Raji (cell line): Measurements from ENCODE around the gene DEF6.

Experiments
- POLR2A ChIP-seq: IDR thresholded peaks from 2 replicates; pipeline ENCODE4 v1.6.1; 2011; ENCODE audit warnings: low read depth, low read length, control low read depth; ENCODE audit not compliant: insufficient read depth

Gene DEF6

DNA sequence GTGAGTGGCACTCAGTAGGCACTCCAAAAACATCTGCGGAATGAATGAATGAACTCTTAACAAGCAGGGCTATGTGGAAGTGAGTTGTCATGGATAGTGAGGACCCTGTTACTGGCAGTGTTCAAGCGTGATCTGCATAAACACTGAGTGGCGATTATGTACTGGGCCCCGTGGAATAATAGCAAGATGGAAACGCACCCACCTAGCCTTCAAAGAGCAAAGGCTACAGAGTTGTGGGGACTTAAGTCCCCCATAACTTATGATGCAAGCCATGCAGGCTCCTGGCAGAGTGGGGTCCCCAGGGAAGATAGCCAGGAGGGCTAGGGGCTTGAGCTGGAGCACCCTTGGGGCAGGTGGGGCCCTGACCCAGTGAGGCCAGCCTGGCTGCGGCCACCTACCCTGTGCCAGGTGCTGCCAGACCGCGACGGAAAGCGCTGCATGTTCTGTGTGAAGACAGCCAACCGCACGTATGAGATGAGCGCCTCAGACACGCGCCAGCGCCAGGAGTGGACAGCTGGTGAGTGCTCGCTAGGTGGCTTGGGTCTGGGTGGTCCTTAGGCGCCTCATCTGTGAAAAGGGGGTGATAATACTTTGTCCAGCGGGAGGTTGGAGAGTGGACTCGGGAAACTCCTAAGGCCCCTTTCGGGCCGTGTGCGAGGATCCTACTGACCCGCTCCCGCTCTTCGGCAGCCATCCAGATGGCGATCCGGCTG lies 20.0 kb downstream of the DEF6 start:
- TF ChIP-seq POLR2A, result no peak

DNA sequence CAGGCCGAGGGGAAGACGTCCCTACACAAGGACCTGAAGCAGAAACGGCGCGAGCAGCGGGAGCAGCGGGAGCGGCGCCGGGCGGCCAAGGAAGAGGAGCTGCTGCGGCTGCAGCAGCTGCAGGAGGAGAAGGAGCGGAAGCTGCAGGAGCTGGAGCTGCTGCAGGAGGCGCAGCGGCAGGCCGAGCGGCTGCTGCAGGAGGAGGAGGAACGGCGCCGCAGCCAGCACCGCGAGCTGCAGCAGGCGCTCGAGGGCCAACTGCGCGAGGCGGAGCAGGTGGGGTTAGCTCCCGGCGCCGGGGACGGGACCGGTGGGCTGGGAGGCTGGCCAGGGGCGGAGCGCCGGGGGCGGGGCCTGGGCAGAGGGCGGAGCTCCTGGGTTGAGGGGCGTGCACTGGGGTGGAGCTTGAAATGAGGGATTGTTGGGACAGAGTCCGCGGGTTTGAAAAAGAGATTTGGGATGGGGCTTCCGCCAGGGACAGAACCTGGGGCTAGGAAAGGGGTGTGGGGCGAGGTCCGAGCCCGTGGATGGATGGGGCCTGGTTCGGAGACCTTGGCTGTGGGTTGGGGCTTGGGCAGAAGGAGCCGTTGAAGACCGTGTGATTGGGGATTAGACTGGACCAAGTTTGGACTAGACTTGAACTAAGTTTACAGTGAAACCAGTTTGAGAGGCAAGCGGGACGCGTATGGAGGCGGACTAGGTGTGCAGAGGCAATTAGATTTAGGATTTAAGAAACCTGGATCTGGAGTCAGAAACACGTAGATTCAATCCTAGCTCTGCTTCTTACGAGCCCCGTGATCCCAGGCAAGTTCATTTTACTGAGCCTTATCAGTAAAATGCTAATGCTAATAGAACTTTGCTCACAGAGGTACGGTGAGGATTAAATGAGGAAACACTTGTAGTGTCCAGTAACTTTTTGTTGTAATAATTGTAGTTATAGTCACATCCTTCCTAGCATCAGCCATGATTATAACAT lies 20.9 kb downstream of the DEF6 start:
- TF ChIP-seq POLR2A, result no peak

DNA sequence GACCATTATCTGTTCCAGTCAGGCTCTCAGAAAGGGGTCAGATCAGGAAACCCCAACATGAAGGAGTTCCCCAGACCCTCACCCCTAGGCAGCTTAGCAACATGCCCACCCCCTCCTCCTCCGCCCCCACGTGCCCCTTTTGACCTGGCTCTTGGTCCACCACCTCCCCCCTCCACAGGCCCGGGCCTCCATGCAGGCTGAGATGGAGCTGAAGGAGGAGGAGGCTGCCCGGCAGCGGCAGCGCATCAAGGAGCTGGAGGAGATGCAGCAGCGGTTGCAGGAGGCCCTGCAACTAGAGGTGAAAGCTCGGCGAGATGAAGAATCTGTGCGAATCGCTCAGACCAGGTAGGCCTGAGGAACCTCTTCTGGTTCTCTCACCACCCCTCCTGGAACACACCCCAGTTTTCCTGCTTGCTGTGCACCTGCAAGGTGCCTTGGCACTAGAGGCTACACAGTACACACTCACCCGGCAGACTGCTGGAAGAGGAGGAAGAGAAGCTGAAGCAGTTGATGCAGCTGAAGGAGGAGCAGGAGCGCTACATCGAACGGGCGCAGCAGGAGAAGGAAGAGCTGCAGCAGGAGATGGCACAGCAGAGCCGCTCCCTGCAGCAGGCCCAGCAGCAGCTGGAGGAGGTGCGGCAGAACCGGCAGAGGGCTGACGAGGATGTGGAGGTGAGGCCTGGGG lies 21.9 kb downstream of the DEF6 start:
- no peak for TF ChIP-seq POLR2A

- TF ChIP-seq POLR2A, result no peak
Observed at GRCh38 chr6:35320031-35320410, 22.4 kb downstream of the DEF6 start.

- TF ChIP-seq POLR2A, result no peak
Observed at GRCh38 chr6:35321091-35321490, 23.5 kb downstream of the DEF6 start.

GRCh38 chr6:35327349-35328027 lies 29.9 kb downstream of the DEF6 start:
- TF ChIP-seq POLR2A, result no peak

- TF ChIP-seq POLR2A, result no peak
Observed at GRCh38 chr6:35328108-35328723, 30.6 kb downstream of the DEF6 start.

DNA sequence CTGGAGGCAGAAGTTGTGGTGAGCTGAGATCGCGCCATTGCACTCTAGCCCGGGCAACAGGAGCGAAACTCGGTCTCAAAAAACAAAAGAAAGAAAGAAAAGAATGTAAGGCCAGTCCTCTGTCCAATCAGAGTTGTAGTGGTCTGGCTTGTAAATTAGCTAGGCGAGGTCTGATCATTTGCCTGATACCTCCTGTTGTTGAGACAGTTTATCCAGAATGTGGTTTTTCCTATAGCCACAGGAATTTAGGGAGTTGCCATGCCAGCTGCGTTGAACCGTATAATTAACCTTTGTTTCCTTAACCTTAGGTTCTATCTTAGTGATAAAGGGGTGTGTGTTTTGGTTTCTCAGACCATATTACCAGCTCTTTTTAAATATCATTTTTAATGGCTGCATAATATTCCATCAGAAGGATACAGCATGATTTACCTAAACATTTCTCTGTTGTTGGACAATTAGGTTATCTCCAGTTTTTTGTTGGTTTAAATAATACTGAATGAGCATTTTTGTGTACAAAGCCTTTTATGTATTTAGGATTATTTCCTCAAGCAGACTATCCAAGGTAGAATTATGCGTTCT lies 33.0 kb downstream of the DEF6 start:
- TF ChIP-seq POLR2A, result no peak

DNA sequence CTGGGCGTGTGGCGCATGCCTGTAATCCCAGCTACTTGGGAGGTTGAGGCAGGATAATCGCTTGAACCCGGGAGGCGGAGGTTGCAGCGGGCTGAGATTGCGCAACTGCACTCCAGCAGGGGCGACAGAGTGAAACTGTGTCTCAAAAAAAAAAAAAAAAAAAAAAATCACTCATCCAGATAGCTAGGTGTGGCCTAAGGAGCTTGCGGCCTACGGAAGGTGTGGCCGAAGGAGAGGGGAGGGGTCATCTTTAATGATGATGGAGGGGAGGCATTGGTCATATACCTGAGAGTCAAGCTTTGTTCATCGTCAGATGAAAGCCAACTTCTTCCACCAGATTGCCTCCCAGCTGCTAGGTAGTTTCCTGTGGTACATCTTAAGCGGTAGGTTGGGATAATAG lies 43.9 kb downstream of the DEF6 start:
- no peak for TF ChIP-seq POLR2A

- TF ChIP-seq POLR2A, result peak; percentile 62
Observed at GRCh38 chr6:35342258-35343091, 44.9 kb downstream of the DEF6 start, which contains the start of gene PPARD. Gene PPARD (plus strand): TSS chr6:35342558. CDS start chr6:35411088, 68,530 bp downstream.

- no peak for TF ChIP-seq POLR2A
Observed at GRCh38 chr6:35343092-35343834, 45.6 kb downstream of the DEF6 start.

DNA sequence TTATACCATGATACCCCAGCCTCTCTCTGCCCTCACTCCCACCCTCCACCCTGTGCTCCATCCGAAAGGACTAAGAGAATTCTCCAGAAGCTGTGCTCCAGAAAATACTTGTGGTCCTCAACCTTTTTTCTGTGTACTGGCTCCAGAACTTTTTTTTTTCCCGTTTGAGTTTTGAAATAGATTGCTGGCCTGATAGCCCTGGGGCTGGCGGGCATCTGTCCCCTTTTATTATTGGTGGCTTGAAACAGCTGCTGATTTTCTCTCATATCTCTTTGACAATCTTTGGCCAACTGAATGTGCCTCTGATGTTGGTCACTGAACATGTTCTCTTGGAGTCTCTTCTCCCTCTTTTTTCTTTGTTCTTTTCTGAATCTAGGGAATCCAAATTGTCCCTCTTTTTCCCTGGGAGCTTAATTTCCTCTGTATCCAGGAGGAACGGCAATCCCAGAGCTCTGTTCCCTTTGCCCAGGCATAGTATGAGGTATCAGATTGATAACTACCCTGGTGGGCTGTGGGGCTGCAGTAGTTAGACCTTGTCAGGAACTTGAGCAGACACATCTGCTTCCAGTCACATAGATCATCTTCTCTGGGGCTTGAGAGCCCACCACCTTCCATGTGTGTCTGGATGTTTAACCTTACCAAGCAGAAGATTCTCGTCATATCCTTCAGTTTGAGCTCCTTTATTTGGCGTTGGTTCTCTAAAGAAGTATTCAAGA lies 46.4 kb downstream of the DEF6 start:
- no peak for TF ChIP-seq POLR2A
